Panc1 (cell line): ENCODE measurements around the gene ARR3.

ENCODE experiments used
- CTCF ChIP-seq: fragments of 450-650 bp; IDR thresholded peaks from 2 replicates; pipeline ENCODE4 v1.5.1; 2017; ENCODE audit warnings: mild to moderate bottlenecking
- POLR2AphosphoS5 ChIP-seq: IDR thresholded peaks from 2 replicates; pipeline ENCODE4 v1.6.1; 2012; ENCODE audit warnings: mild to moderate bottlenecking, low read depth, low read length, moderate library complexity
- SIN3A ChIP-seq: IDR thresholded peaks from 2 replicates; pipeline ENCODE4 v1.6.1; 2012; ENCODE audit warnings: low read depth, mild to moderate bottlenecking, low read length, moderate library complexity, borderline replicate concordance; ENCODE audit not compliant: insufficient read depth
- TCF7L2 ChIP-seq: IDR thresholded peaks from 2 replicates; pipeline ENCODE4 v1.6.1; 2011; ENCODE audit warnings: mild to moderate bottlenecking, low read depth, low read length, inconsistent platforms

- TF ChIP-seq CTCF (no peak), POLR2AphosphoS5 (no peak), TCF7L2 (no peak), SIN3A (no peak)
Observed at GRCh38 chrX:70226687-70227086, 41.4 kb upstream of the ARR3 start.
